HG02763 (cell line): ENCODE data around the gene CCIN.
A peak's percentile ranks its signal among the peaks of the same experiment; 100 is the strongest.

Experiments
- ATAC-seq: cut with Tn5 transposase; IDR thresholded peaks from one replicate; pipeline ENCODE4 v1.9.1; 2021; ENCODE audit warnings: mild to moderate bottlenecking, moderate library complexity; ENCODE audit not compliant: unreplicated experiment

The CCIN gene

GRCh38 chr9:36140086-36141084 lies 28.8 kb upstream of the CCIN start:
- no peak for ATAC-seq

GRCh38 chr9:36141288-36141687 lies 27.9 kb upstream of the CCIN start:
- ATAC-seq: no peak

GRCh38 chr9:36141761-36142160 lies 27.4 kb upstream of the CCIN start:
- no peak for ATAC-seq

- ATAC-seq: no peak
Observed at GRCh38 chr9:36142510-36143244, 26.5 kb upstream of the CCIN start.

GRCh38 chr9:36143245-36143641 lies 25.9 kb upstream of the CCIN start:
- no peak for ATAC-seq

GRCh38 chr9:36144309-36145232 lies 24.6 kb upstream of the CCIN start:
- no peak for ATAC-seq

- no peak for ATAC-seq
Observed at GRCh38 chr9:36145970-36146369, 23.2 kb upstream of the CCIN start.

- no peak for ATAC-seq
Observed at GRCh38 chr9:36146651-36147050, 22.5 kb upstream of the CCIN start.

- ATAC-seq: no peak
Observed at GRCh38 chr9:36147441-36148175, 21.6 kb upstream of the CCIN start.

GRCh38 chr9:36148311-36149051 lies 20.7 kb upstream of the CCIN start:
- ATAC-seq: peak; percentile 55

- ATAC-seq: no peak
Observed at GRCh38 chr9:36149197-36149596, 20.0 kb upstream of the CCIN start.

GRCh38 chr9:36150574-36151315 lies 18.4 kb upstream of the CCIN start:
- ATAC-seq: no peak

GRCh38 chr9:36151316-36152210 lies 17.6 kb upstream of the CCIN start:
- ATAC-seq: peak; percentile 71

GRCh38 chr9:36152741-36153438 lies 16.3 kb upstream of the CCIN start:
- no peak for ATAC-seq

GRCh38 chr9:36153746-36154145 lies 15.4 kb upstream of the CCIN start:
- no peak for ATAC-seq

GRCh38 chr9:36154331-36154952 lies 14.7 kb upstream of the CCIN start:
- no peak for ATAC-seq

- no peak for ATAC-seq
Observed at GRCh38 chr9:36156116-36156515, 13.1 kb upstream of the CCIN start.
